GM21825 (cell line): ENCODE results near the gene GRB2.

ENCODE experiments used
- ATAC-seq: cut with Tn5 transposase; IDR thresholded peaks from one replicate; pipeline ENCODE4 v1.9.1; 2021; ENCODE audit warnings: mild to moderate bottlenecking, moderate library complexity; ENCODE audit not compliant: unreplicated experiment

The GRB2 gene

DNA sequence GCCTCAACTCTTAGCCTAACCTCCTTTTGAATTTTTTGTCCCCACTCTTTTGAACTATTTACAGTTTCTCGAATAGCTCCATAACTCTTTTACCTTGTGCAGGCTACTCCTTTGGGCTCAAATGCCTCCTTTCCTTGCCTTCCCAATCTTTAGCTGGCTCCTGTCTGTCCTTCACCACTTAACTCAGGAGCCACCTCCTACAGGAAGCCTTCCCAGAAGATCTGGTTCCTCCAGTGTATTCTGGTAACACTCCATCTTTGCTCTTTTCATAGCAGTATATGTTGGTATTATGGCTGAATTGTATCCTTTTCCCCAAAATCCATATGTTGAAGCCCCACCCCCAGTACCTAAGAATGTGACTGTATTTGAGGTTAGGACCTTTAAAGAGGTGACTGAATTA, 9.0 kb upstream of the GRB2 start:
- ATAC-seq: no peak

DNA sequence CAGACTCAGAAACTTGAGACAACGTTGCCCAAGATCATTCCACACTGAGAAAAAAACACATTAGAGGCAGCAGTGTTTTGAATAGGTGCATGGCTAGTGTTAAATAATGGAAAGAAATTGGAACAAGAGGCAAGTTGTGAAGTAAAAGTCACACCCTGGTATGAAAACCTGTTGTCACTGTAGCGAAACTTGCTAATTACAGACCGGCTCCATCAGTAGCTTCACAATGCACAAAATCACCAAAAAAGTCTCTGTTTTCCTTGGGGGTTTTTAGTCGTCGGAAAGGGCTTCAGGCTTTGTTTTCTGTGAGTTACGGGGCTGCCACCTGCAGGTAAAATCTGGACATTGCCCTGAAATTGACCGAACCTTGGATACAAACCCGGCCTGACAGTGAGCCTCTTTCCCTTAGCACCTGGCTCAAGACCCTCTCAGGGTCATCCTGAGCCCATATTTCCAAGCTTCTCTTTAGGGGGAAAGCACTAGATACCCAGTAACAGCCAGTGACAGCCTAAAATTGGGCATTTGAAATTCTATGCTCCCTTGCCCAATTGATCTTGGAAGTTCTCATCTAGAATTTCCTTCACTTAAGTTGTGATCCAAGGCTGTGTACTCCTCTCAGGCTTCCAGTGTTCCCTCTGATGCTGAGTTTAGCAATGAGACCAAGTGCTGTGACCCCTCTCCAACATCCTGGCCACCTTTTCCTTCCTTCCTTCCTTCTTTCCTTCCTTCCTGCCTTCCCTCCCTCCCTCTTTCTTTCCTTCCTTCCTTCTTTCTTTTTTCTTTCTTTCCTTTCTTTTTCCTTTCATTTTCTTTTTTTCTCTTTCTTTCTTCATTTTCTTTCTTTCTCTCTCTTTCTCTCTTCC, 7.2 kb upstream of the GRB2 start:
- ATAC-seq: no peak

DNA sequence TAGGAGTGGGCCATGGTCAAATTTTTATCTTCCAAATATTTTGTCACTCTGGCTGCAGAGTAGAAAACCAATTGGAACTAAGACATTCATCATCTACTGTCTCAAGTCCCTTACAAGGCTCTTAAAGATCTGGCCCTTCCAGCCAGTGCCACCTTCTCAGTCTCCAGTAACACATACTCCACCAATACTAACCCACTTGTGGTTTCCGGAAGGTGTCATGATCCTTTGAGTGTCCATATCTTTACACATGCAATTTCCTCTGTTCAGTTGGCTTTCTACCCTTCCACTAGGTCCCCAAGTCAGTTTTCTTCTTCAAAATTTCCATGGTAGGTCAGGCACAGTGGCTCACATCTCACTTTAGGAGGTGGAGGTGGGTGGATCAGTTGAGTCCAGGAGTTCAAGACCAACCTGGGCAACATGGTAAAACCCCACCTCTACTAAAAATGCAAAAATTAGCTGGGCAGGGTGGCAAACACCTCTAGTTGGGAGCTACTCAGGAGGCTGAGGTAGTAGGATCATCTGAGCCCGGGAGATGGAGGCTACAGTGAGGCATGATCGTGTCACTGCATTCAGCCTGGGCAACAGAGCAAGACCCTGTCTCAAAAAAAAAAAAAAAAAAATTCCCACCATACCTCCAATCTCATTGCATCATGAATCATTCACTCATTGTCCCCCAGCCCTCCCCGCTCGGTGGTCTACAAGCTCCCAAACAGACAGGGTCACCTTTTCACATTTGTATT, 6.0 kb upstream of the GRB2 start:
- ATAC-seq: no peak

DNA sequence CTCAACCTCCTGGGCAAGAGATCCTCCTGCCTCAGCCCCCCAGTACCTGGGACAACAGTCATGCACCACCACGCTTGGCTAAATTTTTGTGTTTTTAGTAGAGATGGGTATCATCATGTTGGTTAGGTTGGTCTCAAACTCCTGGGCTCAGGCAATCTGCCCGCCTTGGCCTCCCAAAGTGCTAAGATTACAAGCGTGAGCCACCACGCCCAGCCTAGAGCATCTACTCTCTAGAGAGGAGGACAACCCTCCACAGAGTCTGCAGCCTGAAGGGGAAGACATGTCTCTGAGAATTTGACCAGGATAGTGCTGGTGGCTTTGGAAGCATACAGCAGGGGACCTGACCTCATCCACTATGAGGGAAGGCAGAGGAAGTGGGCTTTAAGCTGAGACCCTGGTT, 4.7 kb upstream of the GRB2 start:
- ATAC-seq: no peak

DNA sequence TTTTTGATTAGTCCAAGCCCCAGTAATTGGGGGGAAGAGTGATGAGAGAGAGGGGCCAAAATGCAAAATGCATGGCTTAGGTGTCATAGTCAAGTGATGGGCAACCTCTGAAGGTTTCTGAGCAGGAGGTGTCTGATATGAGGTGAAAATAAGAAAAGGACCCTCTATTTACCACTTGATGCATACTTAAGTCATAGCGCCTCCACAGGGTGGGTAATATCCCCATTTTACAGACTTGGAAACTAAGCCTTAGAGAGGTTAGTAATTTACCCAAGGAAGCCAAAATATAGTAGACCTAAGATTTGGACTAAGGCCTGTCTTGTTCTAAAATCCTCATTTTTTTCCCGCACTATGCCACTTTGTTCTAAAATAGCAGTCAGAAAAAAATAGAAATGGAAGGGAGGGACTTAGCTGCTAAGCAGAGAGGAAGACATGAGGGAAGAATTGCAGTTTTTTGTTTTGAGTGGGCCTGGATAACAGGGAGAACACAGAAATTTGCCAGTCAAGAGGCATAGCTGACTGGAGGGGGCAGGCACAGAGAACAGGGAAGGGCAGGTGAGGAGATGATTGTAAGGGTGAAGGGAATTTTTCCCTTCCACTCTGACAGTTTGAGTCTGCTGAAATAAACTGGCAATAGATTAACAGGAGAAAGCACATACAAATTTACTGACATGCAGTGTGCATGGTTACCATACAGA, 2.3 kb upstream of the GRB2 start:
- no peak for ATAC-seq

DNA sequence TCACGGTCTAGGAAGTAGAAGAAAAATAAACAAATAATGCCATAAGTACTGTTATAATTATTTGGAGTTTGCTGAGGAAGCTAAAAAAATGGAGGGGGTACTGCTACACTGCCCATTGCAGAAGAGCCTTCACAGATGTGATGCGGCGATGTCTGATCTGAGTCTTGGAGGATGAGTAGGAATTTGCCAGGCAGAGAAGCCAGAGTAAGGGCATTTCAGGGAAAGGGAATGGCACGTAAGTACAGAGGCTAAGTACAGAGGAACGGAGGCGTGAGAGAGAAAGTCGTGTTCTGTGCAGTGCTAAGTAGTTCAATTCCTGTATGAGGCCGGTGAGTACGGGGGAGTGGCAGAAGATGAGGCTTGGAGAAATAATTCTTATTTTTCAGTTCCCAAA, 741 bp upstream of the GRB2 start:
- no peak for ATAC-seq

DNA sequence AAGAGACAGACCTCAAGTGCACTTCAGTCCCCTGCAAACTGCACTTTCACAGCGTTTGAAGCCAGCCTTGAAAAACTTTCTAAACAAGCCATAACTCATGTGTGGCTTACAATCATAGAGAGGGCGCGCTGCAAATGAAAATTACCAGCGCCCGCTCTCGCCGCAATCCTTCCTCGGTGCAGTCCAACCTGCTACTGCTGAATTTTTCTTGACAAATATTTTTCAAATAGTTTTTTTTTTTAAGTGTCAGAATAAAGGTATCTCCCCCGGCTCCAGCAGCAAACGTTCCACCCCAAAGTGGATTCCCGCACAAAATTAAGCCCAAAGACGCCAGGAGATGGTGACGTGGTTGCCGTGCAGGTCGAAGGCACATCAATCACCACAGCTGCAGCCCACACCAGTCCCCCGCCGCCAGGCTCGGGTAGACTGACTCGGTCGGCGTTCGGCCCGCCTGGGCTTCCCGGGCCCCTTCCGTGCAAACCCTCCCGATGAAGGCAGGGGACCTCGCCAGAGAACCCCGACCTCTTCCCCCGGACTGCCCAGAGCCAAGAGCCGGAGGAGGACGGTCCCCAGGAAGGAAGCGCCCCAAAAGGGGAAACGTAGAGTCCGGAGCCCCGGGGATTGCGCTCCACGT, 630 bp downstream of the GRB2 start:
- ATAC-seq: peak; percentile 22

DNA sequence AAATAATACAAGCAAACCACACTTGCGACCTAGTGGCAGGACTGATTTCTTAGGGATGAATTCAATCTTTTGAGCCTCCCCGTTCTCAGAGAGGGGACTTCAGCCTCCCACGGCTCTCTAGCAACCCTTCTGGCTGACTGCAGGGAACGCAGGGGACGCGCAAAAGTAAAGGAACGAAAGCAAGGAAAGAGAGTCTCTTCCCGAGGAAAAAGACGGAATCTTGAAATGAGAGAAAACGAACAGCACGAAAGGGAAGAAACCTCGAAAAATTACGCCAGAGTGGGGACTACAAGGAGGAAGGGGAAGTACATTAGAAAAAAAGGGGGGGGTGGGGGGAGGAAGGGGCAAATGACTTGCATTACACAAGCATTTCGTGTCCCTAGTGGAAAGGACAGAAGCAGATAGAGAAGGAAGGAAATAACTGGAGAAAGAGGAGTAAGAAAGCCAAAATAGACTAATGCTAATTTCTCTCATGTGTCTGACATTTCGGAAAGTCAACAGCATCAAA, 1.2 kb downstream of the GRB2 start:
- no peak for ATAC-seq

DNA sequence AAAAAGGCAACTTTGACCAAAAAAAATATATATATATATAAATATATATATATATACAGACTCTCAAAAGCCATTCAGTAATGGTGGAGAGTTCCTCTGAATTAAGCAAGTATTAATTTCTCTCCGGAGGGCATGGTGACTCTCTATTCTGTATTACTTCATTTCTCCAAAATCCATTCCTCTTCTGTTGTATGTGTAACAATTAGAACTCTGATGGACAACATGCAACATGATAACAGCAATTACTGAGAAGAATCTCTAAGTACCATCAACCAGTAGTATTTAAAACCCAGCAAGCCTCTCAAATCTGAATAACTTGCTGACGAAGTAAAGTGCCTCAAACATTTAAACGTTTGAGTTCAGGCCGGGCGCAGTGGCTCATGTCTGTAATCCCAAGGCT, 2.3 kb downstream of the GRB2 start:
- no peak for ATAC-seq

DNA sequence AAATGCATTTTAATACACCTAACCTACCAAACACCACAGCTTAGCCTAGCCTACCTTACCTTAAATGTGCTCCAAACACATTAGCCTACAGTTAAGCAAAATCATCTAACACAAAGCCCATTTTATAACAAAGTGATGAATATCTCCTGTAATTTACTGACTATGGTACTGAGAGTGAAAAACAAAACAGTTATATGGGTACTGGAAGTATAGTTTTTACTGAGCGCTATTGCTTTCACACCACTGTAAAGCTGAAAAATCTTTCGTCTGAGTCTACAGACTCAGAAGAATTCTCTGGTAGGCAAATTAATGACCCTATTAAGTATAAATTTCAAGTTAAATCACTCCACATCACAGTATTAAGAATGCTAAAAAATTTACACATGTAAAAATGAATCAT, 3.5 kb downstream of the GRB2 start:
- no peak for ATAC-seq

DNA sequence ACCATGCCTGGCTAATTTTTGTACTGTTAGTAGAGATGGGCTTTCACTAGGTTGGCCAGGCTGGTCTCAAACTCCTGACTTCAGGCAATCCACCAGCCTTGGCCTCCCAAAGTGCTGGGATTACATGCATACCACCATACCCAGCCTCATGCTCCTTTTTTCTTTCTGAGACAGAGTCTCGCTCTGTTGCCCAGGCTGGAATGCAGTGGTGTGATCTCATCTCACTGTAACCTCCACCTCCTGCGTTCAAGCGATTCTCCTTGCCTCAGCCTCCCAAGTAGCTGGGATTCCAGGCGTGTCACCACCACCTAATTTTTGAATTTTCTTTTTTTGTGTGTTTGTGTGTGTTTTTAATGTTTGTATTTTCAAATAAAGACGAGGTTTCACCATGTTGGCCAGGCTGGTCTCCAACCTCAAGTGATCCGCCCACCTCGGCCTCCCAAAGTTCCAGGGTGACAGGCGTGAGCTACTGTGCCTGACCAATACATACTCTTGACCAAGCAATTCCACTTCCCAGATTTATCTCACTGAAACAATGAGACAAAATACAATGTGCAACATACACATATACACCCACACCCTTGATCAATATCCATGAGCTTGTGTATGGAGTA, 5.0 kb downstream of the GRB2 start:
- no peak for ATAC-seq

DNA sequence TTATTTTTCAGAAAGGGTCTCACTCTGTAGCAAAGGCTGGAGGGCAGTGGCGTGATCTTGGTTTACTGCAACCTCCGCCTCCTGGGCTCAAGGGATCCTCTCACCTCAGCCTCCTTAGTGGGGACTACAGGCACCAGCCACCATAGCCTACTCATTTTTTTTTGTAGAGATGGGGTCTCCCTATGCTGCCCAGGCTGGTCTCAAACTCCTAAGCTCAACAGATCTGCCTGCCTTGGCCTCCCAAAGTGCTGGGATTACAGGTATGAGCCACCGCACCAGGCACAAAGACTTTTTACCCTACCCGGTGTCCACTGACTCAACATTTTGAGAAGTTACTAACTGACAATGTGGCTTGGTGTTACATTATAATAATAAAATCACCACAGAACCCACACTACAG, 7.2 kb downstream of the GRB2 start:
- no peak for ATAC-seq

DNA sequence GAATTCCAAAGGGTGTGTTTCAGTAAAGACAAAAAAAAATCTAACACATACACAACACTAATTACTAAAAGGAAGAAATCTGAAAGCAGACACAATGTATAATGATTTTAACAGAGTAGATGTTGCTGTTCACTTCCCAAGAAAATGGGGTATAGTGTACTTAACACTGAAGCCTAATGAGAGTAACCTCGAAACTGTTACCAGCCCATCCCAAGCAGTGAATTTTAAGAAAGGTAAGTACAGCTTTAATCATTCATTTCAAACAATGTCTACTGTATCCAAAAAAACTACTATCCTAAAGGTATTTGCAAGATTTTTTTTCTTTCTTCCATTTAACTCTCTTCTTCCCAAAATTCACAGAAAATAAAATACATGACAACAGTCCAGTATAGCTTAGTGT, 8.3 kb downstream of the GRB2 start:
- ATAC-seq: no peak

DNA sequence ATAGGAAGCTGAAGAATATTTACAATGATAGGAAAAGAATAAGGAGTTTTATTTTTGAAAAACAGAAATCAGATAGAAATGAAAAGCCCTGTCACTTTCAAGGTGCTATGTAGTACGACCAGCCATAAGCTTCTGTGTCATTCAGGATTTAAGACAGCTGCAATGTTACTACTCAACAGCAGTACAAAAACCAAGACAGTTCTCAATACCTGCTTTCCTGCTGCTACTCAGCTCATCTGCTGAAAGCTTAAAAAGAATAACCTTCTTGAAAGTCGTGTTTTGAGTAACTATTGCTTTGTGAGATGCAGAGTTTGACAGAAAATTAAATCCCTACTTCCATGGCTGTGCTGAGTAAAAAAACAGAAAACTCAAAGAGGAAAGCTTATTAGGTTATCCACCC, 8.7 kb downstream of the GRB2 start:
- ATAC-seq: no peak

DNA sequence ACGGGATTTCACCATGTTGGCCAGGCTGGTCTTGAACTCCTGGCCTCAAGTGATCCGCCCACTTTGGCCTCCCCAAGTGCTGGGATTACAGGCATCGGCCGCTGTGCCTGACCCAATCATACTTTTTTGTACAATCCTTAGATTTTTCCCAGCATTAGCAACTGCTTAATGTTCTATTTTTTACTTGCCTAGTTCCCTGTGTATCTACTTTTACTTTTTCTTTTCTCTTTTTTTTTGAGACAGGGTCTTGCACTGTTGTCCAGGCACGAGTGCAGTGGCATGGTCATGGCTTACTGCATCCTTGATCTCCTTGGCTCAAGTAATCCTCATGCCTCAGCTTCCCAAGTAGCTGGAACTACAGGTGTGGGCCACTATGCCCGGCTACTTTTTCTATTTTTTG, 9.5 kb downstream of the GRB2 start:
- ATAC-seq: no peak

DNA sequence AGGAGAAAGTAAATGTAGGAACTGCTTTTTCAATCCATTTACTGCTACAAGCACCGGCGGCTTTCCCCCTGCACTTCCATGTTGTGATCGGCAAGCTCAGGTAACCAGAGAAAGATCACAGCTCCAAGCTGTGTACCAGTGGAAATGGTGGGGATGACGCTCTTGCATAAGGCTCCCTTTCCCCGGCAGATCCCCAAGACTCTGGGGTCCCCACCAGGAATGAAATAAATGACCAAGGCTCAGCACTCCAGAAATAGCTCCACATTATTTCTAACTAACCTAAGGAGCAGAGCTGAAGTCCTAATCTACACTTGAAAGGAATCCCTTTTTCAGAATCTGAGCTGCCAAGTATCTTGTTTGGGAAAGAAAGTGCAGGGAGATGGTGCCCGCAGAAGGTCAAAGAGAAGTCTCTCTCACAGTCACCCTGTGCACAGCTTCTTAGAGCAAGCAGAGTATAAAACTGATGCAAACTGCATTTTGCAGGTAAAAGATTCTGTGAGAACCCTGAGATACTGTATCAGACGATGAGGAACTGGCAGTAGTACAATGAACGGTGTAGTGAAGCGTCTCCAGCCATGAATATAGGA, 11.1 kb downstream of the GRB2 start:
- ATAC-seq: peak; percentile 13

DNA sequence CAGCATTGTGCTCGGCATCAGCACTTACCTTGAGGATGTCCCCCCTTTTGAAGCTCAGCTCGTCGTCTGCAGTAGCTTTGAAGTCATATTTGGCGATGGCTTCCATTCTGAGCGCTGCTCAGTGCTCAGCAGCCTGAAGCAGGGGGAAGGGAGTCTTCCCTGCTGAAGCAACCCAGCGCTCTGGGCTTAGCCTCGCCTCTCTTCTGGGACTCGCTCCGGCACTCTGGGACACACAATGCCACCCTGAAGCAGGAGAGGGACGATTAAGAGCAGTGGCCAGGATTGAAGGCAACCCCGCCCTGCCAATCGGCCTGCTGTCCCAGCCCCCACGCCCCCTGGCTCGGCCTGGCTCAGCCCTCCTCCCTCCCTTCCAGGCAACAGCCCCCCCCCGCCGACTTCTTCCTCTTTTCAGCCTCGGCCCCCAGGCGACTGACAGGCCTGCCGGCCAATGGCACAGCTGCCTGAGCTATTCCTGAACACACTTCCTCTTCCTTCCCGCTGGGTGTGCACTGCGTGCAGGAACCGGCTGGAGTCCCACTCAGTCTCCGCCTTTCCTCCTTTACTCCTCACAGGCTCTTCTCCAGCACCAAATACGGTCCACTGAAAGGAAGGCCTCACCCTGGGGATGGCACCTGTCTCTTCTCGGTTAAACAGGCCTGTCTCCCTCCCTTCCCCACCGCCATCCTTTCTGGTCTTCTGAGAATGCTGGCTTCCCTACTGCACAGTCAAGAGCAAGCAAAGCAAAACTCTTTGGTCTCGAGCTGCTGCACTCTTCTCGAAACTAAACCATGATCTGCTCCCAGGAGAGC, 11.8 kb downstream of the GRB2 start:
- ATAC-seq: peak; percentile 83

DNA sequence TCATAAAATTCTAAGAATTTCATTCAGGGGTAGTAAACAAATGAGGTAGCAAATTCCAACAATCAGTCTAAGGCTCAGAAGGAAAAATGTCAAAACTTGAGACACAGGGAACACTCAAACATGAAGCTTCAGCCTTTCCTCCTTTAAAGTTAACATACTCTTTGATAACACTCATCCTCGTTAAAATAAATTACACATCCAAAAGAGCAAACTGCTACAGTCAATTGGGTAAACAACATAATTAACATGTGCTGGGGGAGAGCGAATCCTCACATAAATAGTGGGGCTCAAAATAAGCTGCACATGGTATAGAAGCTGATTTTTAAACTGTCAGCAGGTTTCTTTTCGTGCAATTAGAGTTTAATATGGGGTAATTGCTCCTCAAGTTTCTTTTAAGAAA, 12.9 kb downstream of the GRB2 start:
- ATAC-seq: no peak

DNA sequence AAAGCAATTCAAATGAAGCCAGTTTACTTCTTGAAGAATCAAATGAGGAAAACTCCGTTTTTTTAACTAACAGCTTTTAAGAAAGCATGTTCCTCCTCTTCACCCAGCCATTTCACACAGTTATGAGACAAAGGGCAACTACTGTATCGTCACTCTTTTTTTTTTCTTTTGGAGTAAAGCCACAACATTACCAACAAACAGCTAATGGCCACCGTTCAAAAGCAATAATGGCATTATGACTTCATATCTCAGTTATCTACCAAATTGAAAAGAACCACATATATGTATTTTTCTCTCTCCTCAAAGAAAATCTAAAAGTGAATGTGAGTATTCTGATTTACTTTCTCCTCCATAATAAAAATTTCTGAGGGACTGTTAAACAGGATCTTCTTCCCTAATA, 14.5 kb downstream of the GRB2 start:
- no peak for ATAC-seq
